Pons (tissue), 1 donor: ENCODE results near the gene SMAD1.
"Not testable (repeated sequence)": the region's sequence is repeated elsewhere in the genome, so short reads cannot be mapped to it uniquely, and the experiment has no call there.

Source experiments
- DNase-seq: peaks from one replicate; pipeline ENCODE4 v3.0.0-alpha.2; 2016; ENCODE audit warnings: low spot score

SMAD1 gene

GRCh38 chr4:145528601-145529000 is 46.9 kb downstream of the SMAD1 start:
- DNase-seq = no peak

GRCh38 chr4:145530189-145530588 is 48.5 kb downstream of the SMAD1 start:
- DNase-seq = no peak

GRCh38 chr4:145530662-145531061 is 49.0 kb downstream of the SMAD1 start:
- no peak for DNase-seq

GRCh38 chr4:145531223-145531622 is 49.6 kb downstream of the SMAD1 start:
- peak; percentile 77 for DNase-seq

GRCh38 chr4:145531859-145532258 is 50.2 kb downstream of the SMAD1 start:
- no peak for DNase-seq

GRCh38 chr4:145533001-145533400 is 51.3 kb downstream of the SMAD1 start:
- DNase-seq = no peak

- not testable (repeated sequence) for DNase-seq
Observed at GRCh38 chr4:145533415-145533814, 51.8 kb downstream of the SMAD1 start.

- DNase-seq = no peak
Observed at GRCh38 chr4:145533961-145534360, 52.3 kb downstream of the SMAD1 start.

GRCh38 chr4:145535202-145535601 is 53.5 kb downstream of the SMAD1 start:
- no peak for DNase-seq

GRCh38 chr4:145536044-145536443 is 54.4 kb downstream of the SMAD1 start:
- no peak for DNase-seq

GRCh38 chr4:145538596-145538995 is 56.9 kb downstream of the SMAD1 start:
- DNase-seq = no peak

- DNase-seq = no peak
Observed at GRCh38 chr4:145539671-145540070, 58.0 kb downstream of the SMAD1 start.

GRCh38 chr4:145540235-145540634 is 58.6 kb downstream of the SMAD1 start:
- DNase-seq = no peak

GRCh38 chr4:145541346-145541745 is 59.7 kb downstream of the SMAD1 start:
- peak; percentile 65 for DNase-seq

- DNase-seq = no peak
Observed at GRCh38 chr4:145545031-145545430, 63.4 kb downstream of the SMAD1 start.

GRCh38 chr4:145545538-145546174 is 64.0 kb downstream of the SMAD1 start:
- DNase-seq = no peak

GRCh38 chr4:145546175-145546915 is 64.7 kb downstream of the SMAD1 start:
- DNase-seq = no peak

- no peak for DNase-seq
Observed at GRCh38 chr4:145551660-145552059, 70.0 kb downstream of the SMAD1 start.

GRCh38 chr4:145552181-145552822 is 70.6 kb downstream of the SMAD1 start:
- DNase-seq = no peak

GRCh38 chr4:145553375-145553774 is 71.7 kb downstream of the SMAD1 start:
- no peak for DNase-seq

- no peak for DNase-seq
Observed at GRCh38 chr4:145554691-145555090, 73.0 kb downstream of the SMAD1 start.

GRCh38 chr4:145557720-145558119 is 76.1 kb downstream of the SMAD1 start:
- DNase-seq = peak; percentile 57

- no peak for DNase-seq
Observed at GRCh38 chr4:145563293-145563985, 81.8 kb downstream of the SMAD1 start.
